HG02981 (cell line): ENCODE results near the gene LENEP.

Experiments
- ATAC-seq: cut with Tn5 transposase; IDR thresholded peaks from one replicate; pipeline ENCODE4 v1.9.1; 2021; ENCODE audit warnings: mild to moderate bottlenecking, moderate library complexity; ENCODE audit not compliant: unreplicated experiment

Gene LENEP

DNA sequence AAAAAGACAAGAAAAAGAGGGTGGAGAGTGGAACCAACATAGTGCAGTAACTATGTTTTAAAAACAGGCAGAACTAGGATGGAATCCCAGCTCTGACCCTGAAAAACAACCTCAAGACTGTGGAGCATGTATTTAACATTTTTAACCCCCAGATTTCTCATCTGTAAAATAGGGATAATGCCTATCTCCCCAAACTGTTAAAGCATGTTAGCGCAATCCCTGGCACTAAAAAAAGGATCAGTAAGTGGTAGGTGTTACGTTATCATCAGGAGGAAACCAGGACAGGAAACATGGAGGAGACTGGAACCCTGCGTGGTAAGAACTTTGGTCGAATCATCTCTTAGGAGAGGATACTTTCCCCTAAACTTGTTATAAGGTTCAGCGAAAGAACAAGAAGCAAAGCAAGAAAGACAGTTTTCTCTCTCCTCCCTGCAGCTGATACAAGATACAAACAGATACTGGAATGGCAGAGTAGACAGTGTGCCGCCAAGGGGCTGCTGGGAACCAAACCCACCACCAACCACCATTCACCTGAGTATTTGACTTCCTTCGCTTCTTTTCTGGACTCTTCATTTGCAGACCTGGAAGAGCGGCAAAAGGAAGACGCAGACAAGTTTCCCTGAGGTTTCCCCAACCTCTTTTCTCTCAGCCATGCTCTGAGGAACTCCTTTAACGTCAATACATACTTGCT is 32.8 kb upstream of the LENEP start:
- ATAC-seq = no peak

DNA sequence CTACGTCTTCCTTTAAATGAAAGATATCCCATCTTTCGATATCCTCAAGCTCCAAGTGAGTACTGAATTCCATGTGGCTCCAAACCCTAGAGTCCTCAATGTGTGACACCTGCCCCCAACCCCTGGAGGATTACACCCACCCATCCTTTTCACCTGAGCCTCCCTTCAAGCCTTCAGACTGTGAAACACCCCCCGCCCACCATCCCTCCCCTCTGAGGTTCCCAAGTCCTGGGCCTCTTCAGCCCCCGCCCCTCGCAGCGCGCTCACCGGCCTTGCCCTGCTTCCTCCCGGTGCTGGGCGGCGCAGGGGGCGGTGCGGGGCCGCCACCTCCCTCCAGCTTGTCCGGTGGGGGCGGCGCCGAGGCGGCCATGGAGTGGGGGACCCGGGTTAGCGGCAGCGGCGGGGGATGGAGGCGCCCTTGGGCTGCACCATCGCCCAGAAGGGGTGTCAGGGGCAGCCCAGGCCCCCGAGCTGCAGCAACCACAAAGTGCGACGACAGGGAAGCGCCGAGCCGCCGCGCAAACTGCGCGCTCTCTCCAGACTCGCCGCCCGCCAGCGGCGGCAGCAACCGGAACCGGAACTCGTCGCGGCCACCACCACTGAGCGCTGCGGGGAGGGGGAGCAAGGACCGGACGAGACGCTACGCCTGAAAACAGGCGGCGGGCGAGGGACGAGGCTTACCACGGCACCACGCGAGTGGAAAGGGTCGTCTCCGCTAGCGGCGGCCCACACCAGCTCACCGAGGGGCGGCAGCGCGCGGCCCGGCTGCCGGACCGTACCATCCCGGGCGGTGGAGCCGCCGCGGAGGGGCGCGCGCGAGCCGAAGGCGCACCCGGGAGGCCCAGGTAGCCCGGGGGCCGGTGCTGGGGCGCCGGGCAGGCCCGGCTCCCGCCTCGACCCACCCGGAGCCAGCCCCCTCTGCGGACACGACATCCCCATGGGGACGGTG is 31.9 kb upstream of the LENEP start, which contains the start of gene PYGO2:
Gene PYGO2, minus strand, starts transcription at position 576 of the 949 bp plus-strand sequence. Its CDS starts 206 bp downstream, at position 370.
- peak; percentile 63 for ATAC-seq

DNA sequence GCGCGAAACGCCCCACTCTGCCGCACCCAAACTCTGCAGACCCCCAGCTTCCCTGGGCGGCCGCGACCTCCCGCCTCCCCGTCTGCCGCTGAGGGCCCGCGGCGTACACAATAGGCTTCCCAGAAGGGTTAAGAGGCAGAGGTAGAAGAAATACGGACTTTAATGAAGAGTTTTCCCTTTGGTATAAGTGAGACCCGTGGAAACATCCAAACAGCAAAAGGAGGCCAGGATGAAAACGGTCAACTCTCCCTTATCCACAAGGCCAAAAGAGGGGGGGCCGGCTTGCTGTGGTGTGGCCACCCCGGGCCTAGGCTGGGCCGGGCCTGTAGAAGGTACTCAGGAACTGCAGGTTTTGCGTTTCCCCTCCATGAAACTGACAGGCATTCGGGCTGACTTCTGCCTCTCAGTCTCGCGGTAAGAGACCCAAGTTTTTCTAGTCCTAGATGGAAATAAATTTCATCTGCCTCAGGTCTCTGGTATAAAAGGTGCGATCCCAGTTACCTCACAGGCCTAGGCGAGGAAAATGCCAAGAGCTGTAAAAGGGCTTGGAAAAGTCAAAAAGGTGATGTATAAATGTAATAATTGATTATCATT is 31.1 kb upstream of the LENEP start:
- ATAC-seq = no peak

DNA sequence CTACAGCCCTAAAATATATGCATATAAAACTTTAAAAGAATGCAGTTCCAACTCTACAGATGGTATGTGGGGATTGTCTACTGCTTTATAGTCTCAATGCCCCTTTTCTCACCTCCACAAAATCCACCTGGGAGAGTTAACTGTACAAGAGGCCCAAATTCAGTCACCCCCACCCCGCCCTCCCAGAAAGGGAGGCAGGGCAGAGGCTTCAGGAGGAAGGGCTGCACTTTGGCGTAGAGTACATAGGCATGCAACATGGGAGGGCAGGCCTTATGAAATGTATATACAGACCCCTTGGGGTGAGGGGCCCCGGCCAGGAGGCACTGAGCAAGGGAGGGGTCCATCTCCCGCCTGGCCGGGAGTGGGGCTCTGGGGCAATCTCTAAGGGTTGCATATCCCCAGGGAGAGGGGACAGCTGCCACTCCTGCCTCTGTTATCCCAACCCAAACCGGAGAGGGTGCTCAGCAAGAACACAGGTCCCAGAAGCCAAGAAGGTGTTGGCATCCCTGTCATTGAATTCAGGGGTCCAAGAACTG is 30.5 kb upstream of the LENEP start:
- no peak for ATAC-seq

DNA sequence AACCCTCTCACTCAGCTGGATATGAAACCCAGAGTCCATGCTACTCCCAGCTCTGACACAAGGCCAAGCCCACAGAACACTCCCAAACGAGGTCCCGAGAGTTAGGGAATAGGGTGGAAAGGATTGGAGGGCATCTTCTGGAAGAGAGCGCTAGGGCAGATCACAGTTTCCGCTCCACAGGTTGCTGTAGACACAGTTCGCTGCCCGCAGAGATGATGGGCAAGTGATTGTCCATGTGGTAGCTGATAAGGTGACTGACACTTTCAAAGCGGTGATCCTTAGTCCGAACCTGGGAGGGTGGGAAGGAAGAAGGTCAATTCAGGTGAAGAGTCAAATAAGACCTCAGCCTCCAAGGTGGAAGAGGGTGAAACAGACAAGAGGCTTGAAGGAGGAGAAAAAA is 29.7 kb upstream of the LENEP start:
- ATAC-seq = no peak

DNA sequence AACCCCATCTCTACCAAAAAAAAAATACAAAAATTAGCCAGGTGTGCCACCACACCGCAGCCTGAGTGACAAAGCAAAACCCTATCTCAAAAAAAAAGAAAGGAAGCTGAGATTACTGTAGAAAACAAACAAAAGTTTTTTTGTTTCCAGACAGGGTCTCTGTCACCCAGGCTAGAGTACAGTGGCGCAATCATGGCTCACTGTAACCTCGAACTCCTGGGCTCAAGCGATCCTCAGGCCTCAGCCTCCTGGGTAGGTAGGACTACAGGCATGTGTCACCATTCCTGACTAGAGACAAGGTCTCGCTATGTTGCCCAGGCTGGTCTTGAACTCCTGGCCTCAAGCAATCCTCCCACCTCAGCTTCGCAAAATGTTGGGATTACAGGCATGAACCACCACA is 29.0 kb upstream of the LENEP start:
- ATAC-seq = no peak

DNA sequence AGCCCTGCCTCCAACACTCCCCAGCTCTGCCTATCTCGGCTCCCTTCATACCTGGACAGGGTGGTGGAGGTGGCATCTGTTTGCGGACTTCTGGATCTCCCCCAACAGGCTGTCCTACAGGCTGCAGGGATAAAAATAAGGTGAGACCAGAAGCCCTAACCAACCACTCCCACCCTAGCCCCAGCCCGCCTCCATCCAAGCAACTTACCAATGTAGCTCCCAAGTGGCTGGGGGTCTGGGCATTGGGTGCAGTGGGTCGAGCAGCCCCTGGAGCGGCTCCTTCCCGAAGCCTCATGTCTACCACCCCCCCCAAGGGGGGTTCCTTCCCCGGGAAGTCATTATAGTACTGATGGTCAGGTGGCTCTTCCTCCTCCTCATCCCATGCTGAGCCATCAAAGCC is 27.3 kb upstream of the LENEP start:
- no peak for ATAC-seq

DNA sequence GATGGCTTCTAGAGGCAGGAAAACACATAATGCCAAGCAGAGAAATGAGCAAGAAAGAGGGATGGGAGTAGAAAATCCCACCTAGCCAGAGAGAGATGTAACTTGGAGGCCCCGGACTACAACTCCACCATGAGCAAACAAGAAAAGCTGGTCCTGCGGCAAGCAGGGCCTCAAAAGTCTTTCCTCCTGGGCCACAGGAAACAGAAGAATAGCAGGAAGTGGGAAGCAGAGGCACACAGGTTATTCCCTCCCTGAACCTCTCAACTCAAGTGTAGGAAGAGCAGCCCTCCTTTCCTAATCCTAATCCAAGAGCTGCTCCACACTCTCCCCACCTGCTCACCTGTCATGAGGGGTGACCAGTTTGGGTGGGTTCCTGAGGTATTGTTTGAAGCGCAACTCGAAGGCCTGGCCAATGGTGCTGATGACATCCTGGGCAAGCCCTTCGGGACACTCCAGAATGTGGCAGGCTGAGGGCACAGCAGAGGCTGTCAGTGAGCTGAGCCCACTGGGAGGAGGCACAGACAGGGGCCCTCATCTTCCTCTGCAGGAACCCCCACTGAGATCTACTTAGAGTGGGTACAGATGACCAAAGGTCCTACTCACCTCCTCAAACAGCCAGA is 25.9 kb upstream of the LENEP start:
- no peak for ATAC-seq

DNA sequence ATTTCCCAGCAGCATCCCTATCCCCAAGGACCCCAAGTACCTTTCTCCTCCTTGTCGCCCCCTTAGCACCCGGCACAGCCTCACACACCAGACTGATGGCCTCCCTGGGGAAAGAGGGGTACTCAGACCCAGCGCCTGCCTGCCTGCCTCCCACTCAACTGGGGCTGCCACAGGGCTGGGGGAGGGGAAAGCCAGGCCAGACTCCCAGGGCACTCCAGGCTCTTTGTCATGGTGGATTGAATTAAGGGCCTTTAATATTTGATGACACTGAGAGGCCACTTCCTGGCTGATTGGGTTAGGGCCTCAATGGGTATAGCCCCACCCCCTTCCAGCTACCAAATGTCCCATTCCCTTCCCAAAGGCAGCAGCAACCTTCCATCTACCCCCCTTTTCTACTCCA is 24.7 kb upstream of the LENEP start:
- no peak for ATAC-seq

DNA sequence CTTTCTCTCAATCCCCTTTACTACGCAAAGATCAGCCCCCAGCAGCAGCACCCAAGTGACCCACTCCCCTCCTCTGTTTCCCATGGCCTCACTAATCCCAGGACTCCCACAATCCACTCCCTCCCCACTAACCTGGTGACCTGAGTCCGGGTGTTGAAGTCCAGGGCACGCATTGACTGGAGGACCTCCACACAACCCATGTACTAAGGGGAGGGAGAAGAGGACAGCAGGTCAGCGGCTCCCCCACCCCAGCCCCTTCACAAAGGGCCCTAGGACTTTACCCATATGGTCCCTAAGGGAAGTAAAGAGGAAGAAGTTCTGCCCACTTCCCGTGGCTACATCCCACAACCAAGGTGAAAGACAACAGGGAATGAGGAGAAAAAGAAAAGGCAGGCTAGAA is 24.1 kb upstream of the LENEP start:
- ATAC-seq = no peak

DNA sequence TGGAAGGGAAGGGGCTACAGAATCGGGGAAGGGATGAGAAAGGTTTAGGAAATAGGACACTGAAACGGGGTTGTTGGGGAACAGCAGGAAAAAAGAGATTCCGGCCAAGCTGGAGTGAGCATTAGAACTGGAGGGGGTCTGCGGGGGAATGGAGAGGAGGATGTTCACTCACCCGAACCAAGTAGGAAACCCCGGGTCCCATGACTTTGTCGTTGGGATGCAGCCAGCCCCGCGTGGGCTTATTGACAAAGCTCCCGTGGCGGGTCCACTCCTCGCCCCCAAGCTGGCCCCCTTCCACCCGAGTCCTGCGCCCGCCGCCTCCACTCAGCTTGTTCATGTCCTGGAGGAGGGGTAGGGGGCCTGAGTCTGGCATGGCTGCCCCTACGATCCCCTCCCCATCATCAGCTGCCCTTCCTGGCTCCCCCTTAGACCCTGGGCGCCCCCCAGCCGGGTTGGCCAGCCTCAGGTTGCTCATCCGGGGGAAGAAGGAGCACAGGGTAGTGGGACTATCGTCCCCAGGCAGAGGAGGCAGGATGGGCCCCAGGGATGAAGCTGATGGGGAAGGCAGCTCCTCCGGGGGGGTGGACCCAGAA is 23.4 kb upstream of the LENEP start:
- ATAC-seq = no peak

DNA sequence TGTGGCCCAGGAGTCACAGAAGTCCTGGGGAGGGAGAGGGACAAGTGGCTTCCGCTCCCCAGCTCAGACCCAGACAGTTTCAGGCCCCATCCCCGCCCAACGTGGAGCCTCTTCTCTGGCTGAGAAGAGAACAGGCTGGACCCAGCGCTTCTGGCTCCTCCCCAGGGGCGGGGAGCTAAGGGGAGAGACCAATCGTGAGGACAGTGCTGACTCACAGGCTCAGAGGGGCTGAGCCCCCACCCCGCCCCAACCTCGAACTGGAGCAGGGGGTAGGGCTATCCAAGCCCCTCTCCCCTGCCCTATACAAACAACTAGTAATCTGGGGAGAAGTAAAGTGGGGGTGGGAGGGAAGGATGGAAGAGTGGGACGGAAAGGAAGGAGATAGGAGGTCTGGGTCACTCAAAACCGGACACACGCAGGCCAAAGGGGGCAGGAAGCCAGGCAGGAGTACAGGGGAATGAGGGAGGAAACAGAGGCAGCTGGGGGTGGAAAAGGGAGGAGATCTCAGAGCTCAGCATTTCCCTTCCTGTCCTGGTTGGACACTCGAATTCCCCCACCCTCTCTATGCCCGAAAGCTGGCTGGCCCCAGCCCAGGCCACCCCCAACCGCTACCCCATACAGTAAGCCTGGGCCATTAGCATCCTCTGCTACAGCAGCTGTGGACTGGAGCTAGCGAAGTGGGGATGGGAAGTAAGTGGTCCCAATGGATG is 22.6 kb upstream of the LENEP start, which contains the start of gene SHC1:
Gene SHC1, minus strand, starts transcription at position 117 of the 710 bp plus-strand sequence. CDS start 221 bp downstream, outside the sequence.
- ATAC-seq = no peak

DNA sequence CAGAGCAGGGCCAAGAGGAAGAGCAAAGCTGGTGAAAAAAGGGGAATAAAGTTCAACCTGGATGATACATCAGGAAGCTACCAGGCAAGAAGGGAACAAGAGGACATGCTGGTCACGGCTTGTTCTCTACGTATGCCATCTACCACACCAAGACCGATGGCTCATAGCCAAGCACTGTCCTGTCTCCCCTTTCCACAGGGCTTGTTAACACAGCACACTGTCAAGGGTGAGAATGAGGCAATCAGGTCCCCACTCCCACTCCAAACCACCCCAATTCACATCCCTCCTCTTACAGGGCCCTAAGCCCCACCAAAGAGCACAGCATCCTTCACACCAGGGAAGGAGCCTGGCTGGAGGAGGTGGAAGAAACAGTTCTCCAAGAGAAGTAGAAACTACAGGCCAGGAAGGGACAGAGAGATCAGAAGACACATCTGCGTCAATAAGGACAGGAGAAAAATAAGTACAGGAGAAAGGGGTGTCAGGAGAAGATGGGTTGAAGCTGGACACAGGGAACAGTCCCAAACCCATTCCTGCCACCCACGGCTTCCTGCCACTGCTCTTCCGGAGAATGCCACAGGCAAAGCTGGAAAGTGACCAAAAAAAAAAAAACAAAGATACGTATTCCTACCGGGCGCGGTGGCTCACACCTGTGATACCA is 21.9 kb upstream of the LENEP start:
- ATAC-seq = no peak

DNA sequence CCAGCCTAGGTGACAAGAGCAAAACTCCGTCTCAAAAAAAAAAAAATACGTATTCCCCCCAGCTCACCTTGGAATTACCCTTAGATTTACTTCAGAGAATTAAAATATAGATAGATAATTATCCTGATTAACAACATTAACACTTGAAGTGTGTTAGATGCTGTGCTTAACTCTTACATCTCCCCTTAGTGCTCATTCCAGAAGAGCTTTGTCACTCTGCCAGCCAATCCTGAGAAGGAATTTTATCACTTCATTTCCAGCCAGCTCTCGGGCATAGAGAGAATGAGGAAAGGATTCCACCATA is 21.2 kb upstream of the LENEP start:
- no peak for ATAC-seq

DNA sequence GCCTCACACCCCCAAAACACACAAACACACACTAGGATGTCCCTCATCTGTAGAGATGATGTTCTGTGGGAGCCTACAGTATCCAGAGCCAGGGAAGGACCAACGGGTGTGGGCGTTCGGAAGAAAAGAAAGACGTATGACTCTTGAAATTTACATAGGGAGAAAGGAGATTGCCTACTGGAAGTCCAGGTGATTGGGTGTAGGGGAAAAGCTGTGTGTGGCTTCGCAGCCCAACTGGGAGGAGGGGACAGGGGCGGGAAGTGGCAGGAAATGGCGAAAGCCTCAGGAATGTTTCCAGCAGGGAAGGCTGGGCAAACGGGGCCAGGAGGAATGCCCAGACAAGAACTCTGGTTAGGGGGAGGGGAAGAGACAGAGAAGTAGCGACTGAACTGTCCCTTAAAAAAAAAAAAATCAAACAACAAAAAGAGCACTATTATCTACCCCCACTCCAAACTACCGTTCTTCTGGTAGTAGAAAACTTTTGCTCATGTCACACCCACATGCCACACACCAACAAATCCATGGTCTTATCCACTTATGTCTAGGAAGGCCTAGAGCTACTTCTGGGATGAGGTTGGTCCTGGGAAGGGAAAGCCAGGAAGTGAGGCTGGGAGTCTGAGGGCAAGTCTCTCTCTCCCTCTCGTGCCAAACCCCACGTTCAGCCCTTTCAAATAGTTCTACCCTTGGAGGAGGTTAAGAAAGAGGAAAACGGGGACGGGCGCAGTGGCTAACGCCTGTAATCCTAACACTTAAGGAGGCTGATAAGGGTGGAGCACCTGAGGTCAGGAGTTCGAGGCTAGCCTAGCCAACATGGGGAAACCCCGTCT is 20.7 kb upstream of the LENEP start:
- ATAC-seq = no peak

DNA sequence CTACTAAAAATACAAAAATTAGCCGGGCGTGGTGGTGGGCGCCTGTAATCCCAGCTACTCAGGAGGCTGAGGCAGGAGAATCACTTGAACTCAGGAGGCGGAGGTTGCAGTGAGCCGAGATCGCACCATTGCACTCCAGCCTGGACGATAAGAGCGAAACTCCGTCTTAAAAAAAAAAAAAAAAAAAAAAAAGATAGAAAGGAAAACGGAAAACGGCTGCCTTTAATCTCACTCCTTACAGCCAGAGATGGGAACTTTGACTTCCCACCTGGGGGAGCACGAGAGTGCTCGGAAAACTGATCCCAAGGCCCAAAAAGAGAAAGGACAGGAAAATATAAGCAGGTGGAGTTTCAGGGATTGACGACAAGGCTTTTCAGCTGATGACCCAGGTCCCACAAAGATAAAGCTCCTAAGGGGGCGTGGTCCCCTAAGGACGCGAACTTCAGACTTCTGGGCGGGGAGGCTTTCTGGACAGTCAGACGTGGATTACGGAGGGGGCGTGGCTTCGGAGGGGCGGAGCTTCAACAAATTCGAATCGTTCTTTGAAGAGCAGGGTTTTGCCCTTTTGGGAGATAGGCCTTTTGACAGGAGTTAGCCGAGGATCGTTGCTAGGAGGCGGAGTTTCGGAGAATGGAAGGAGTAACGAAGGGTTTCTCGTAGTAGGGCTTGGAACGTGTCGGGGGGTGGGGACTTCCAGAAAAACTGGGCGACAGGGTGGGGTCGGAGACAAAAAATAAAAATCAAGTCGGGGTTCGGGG is 19.9 kb upstream of the LENEP start:
- ATAC-seq = peak; percentile 18

DNA sequence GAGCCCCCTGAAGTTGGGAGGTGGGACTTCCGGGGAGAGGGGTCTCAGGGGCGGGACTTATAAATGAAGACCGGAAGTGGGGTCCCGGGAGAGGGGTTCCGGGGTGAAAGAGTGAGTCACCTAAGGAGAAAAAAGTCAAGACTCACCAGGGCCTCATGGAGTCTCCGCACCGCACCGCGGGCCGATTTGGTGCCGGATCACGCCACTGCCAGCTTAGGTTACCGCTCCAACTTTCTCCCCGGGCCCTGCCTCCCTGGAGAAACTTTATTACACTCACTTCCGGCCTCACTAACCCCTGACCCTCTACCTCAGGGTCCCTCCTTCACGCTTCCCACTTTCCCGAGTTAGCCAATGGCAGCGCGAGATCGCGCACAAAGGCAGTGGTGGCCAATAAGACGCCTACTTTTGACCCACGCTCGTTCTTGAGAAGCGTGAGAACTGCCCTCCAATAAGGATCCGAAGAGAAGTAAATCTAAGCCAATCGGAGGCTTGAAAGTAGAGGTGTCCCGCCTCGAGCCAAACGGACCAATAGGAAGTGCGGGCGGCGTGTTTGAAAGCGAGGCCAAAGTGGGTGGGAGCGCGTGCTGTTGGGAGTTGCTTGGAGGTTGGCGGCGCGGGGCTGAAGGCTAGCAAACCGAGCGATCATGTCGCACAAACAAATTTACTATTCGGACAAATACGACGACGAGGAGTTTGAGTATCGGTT is 19.1 kb upstream of the LENEP start, which contains the start of gene CKS1B:
Gene CKS1B, plus strand, starts transcription at position 580 of the 706 bp plus-strand sequence. Its CDS starts 65 bp downstream, at position 645.
- ATAC-seq = peak; percentile 78
